Bronchial epithelial cell (primary cell): ENCODE results near the gene HDHD3. TPM values are rescaled to one million over a fixed set of nuclear protein-coding genes. Genes with fewer than 3 reads are reported as not detected.

Experiments
- DNase-seq: peaks from one replicate; pipeline ENCODE4 v3.0.0-alpha.2; 2010; ENCODE audit warnings: low read depth
- FAIRE-seq: peaks from 2 replicates; lab custom pipeline; 2011; peaks lifted over from hg19 to GRCh38; lab: Jason Lieb, UNC
- H3K27me3 ChIP-seq: 2 replicates; pipeline ENCODE4 v1.5.1; 2011; ENCODE audit warnings: low read length; ENCODE audit not compliant: control insufficient read depth, insufficient read depth
- H3K36me3 ChIP-seq: 2 replicates; pipeline ENCODE4 v1.5.1; 2011; ENCODE audit warnings: low read length; ENCODE audit not compliant: control insufficient read depth, insufficient read depth
- H3K4me3 ChIP-seq: 2 replicates; pipeline ENCODE4 v1.5.1; 2011; ENCODE audit warnings: mild to moderate bottlenecking, low read depth, low read length, control low read depth
- CTCF ChIP-seq: IDR thresholded peaks from 2 replicates; pipeline ENCODE4 v1.5.1; 2011; ENCODE audit warnings: mild to moderate bottlenecking, moderate library complexity, low read length, control low read depth, inconsistent platforms; ENCODE audit not compliant: insufficient read depth, severe bottlenecking
- total RNA-seq: library from RNA; depleted of rRNA; stranded (reverse); fragments of >200 nt; gene quantifications from 2 replicates; pipeline ENCODE4 v1.2.1, GENCODE V29; 2014

Gene HDHD3
- total RNA-seq, 1 donor from 2014 or later, result 14.5 TPM

DNA sequence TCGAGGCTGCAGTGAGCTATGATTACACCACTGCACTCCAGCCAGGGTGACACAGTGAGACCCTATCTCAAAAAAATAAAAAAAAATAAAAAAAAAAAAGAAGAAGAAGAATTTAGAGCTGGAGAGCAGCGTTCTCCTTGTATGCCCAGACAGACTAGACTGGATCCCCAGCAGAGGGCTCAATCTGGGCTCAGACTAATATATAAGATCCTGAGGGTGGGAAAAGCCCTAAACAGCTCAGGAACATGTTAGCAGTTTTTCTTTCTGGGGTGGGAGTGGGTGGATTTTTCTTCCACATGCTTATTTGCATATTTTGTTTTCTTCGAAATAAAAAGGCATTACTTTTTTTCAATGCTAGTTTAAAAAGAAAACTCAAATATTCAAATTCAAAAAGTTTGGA, 28.3 kb downstream of the HDHD3 start:
- no peak for FAIRE-seq
- H3K36me3 ChIP-seq, result no peaks in the 10 kb centered on the region
- H3K4me3 ChIP-seq, result no peak overlapping the region
- peaks cover 14% of the 10 kb centered on the region for H3K27me3 ChIP-seq
- TF ChIP-seq CTCF, result no peak
- DNase-seq, result no peak

- DNase-seq (no peak), FAIRE-seq (no peak)
- no peak overlapping the region for H3K4me3 ChIP-seq
- no peak for TF ChIP-seq CTCF
- H3K27me3 ChIP-seq, result peaks cover 12% of the 10 kb centered on the region
- H3K36me3 ChIP-seq, result no peaks in the 10 kb centered on the region
Measured at GRCh38 chr9:113345671-113346070, 31.1 kb downstream of the HDHD3 start.

- no peak for FAIRE-seq
- peaks cover 7% of the 10 kb centered on the region for H3K27me3 ChIP-seq
- DNase-seq, result no peak
- H3K36me3 ChIP-seq, result no peaks in the 10 kb centered on the region
- H3K4me3 ChIP-seq, result no peak overlapping the region
- no peak for TF ChIP-seq CTCF
Measured at GRCh38 chr9:113345190-113345589, 31.6 kb downstream of the HDHD3 start.

DNA sequence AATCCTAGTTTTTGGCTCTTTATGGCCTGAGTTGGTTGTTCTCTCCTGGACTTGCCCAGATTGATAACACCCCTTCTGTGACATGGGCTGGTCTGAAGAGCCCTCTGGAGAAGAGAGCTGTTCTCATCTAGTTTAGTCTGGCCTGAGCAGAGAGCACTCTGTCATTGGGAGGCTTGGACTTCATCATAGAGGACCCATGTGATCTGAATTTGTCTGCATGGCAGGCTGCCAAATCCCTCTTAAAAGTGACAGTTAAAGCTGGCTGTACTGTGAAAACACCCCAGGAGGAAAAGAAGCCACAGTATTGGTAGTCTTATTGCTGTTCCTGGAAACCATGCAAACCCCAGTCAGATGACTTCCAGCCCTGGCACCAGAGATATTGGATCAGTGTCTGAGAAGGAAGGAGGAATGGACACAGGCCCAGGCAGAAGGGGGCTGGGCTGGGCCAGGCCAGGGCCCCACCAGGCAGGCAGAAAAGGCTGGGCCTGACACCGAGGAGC, 33.0 kb downstream of the HDHD3 start:
- H3K36me3 ChIP-seq, result no peaks in the 10 kb centered on the region
- TF ChIP-seq CTCF, result no peak
- no peak for DNase-seq
- no peak for FAIRE-seq
- H3K27me3 ChIP-seq, result no peaks in the 10 kb centered on the region
- H3K4me3 ChIP-seq, result no peak overlapping the region

DNA sequence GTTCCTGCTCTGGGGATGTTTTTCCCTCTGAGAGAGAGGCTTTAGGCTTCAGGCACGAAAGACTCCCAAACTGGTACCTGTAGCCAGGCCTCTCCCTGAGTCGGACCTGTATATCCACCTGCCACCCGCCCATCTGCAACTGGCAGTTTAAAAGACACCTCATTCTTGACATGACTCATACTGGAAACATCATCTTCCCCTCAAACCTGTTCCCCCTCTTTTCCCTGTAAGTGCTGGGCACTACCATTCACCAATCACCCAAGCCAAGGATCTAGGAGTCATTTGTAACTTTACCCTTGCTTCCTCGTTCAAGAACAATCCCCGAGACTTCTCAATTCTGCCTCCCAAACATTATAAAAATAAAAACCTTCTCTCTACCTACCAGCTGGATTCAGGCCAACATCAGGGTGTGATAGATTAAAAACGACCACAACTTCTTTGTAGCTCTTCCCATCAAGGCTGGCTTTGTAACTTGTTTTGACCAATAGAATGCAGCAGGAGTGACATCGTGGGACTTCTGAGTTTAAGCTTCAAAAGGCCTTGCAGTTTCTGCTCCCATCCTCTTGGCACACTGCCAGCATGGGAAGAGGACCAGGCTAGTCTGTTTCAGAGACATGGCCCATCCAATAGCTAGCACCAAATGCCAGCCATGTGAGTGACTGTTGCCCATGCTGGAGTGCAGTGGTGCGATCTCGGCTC, 34.9 kb downstream of the HDHD3 start:
- peak; percentile 89 for FAIRE-seq
- H3K27me3 ChIP-seq, result no peaks in the 10 kb centered on the region
- H3K36me3 ChIP-seq, result no peaks in the 10 kb centered on the region
- DNase-seq, result peak; percentile 97
- H3K4me3 ChIP-seq, result no peak overlapping the region
- no peak for TF ChIP-seq CTCF
